ENCODE data around the gene ABCF1.

The ABCF1 gene

DNA sequence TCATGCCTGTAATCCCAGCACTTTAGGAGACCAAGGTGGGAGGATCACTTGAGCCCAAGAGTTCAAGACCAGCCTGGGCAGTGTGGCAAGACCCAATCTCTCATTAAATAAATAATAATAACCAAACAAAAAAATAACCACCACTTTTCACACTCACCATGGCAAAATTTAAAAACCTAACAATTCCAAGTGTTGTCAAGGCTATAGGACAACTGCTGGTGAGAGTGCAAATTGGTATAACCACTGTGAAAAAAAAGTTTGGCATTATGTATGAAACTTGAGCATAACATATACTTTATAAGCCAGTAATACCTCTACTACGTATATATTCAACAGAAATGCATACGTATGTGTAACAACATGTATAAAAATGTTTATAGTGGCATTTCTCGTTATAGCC is 10.3 kb upstream of the ABCF1 start:
- H3K27ac ChIP-seq (ENCODE audit: low read length) = no peak overlapping the region
- no peaks in the 10 kb centered on the region for H3K4me1 ChIP-seq (ENCODE audit: control insufficient read depth, insufficient read depth, low read length)
- H3K9me3 ChIP-seq (ENCODE audit: control insufficient read depth, insufficient read depth, low read length) = no peaks in the 10 kb centered on the region
- no peak overlapping the region for H3K4me3 ChIP-seq (ENCODE audit: low read length)
- peaks cover 13% of the 10 kb centered on the region; the same call in 1 of the 2 replicates for H3K36me3 ChIP-seq (ENCODE audit: control insufficient read depth, insufficient read depth, low read length)
- WGBS (ENCODE audit: insufficient coverage, insufficient read length) = no CpG with 5 or more reads among the region's 3 CpGs
- H3K27me3 ChIP-seq (ENCODE audit: control insufficient read depth, insufficient read depth, low read length) = no peaks in the 10 kb centered on the region
- DNase-seq (ENCODE audit: low read depth, low spot score) = no peak

DNA sequence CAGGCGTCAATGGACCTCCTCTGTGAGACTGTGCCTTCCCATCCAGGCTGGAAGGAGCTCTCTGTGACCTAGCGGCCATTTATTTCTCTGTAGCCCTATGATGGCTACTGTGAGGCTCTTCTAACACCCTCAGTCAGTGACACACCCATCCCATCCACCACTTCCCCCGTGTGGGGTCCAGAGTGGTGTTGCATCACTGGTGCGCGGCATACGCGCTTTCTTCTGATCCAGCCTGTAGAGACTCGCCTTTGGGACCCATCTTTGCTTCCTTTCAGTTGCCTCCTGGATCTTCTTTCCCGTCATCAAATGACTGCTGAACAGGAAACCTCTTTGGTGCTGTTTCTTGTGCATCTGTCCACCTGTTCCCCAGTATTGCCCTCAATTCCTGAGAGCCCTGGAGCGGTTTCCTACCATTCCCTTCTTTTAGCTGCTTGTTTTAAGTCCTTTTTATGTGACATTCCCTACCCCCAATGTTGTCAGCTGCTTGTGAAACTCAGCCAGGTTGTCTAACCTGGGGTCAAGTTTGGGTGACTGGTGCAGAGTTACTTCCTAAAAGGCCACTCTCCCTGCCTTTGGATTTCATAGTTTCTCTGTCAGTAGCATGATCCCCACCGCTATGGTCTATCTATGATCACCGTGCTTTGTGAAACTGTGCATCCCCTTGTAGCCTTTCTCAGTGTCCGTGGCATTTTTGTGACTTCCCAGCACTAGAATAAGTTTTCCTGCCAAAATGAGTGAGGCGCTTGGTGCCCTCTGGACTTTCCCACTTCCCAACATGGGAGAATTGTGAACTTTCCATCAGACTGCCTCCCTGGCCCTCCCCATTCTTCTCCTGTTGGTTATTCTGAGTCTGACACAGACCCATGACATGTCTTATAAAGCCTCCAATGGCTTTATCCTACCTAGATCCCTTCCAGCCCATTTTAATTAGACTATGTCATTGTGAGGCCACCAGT is 8.5 kb upstream of the ABCF1 start:
- Histone ChIP-seq H3K4me1 (ENCODE audit: control insufficient read depth, insufficient read depth, low read length) (no peaks in the 10 kb centered on the region), H3K27me3 (ENCODE audit: control insufficient read depth, insufficient read depth, low read length) (no peaks in the 10 kb centered on the region), H3K27ac (ENCODE audit: low read length) (no peak overlapping the region), H3K9me3 (ENCODE audit: control insufficient read depth, insufficient read depth, low read length) (no peaks in the 10 kb centered on the region), H3K4me3 (ENCODE audit: low read length) (no peak overlapping the region), H3K36me3 (ENCODE audit: control insufficient read depth, insufficient read depth, low read length) (peaks cover 13% of the 10 kb centered on the region; the same call in 1 of the 2 replicates)
- DNase-seq (ENCODE audit: low read depth, low spot score) = no peak
- WGBS (ENCODE audit: insufficient coverage, insufficient read length) = no CpG with 5 or more reads among the region's 14 CpGs

DNA sequence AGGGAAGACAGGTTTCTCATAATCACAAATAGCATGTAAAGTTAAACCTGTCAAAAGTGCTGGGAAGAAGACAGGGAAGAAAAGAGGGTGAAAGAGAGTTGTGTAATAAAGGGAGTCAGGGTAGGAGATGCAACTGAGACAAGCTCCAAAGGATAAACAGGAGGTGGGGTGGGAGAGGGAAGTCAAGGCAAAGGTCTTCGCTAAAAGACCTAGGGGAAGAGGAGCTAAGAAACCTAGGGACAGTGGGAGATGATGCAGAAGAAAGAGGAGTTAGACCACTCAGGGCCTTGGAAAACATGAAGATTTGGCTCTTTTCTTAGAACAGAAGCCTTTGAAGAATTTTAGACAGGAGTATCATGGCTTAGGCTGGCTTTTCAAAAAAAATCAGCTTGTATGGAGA is 7.1 kb upstream of the ABCF1 start:
- Histone ChIP-seq H3K27ac (ENCODE audit: low read length) (no peak overlapping the region), H3K27me3 (ENCODE audit: control insufficient read depth, insufficient read depth, low read length) (no peaks in the 10 kb centered on the region), H3K4me3 (ENCODE audit: low read length) (no peak overlapping the region), H3K9me3 (ENCODE audit: control insufficient read depth, insufficient read depth, low read length) (no peaks in the 10 kb centered on the region), H3K4me1 (ENCODE audit: control insufficient read depth, insufficient read depth, low read length) (no peaks in the 10 kb centered on the region), H3K36me3 (ENCODE audit: control insufficient read depth, insufficient read depth, low read length) (peaks cover 13% of the 10 kb centered on the region; the same call in 1 of the 2 replicates)
- no peak for DNase-seq (ENCODE audit: low read depth, low spot score)
- no CpG with 5 or more reads among the region's 1 CpG for WGBS (ENCODE audit: insufficient coverage, insufficient read length)

DNA sequence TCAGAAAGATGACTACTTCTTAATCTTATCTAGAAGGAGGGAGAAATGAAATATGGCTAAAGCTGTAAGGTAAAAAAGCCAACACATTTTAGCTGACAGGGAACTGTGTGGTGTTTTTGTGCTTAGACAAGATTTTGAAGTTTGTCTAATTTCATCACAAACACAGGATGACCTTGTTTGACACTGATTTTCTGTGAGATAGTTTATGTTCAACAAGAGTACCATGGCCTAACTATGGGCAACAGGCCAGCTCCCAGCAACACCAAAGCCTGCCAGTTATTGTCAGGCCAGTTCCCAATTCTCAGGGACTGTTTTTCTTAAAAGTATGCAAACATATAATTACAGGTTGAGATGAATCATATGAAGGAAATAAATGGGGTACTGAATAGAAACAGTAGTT is 5.5 kb upstream of the ABCF1 start:
- no peak overlapping the region for H3K27ac ChIP-seq (ENCODE audit: low read length)
- no peak overlapping the region for H3K4me3 ChIP-seq (ENCODE audit: low read length)
- H3K36me3 ChIP-seq (ENCODE audit: control insufficient read depth, insufficient read depth, low read length) = peaks cover 13% of the 10 kb centered on the region; the same call in 1 of the 2 replicates
- H3K4me1 ChIP-seq (ENCODE audit: control insufficient read depth, insufficient read depth, low read length) = no peaks in the 10 kb centered on the region; the same call in 1 of the 2 replicates
- no peaks in the 10 kb centered on the region for H3K9me3 ChIP-seq (ENCODE audit: control insufficient read depth, insufficient read depth, low read length)
- no peak for DNase-seq (ENCODE audit: low read depth, low spot score)
- no peaks in the 10 kb centered on the region for H3K27me3 ChIP-seq (ENCODE audit: control insufficient read depth, insufficient read depth, low read length)

DNA sequence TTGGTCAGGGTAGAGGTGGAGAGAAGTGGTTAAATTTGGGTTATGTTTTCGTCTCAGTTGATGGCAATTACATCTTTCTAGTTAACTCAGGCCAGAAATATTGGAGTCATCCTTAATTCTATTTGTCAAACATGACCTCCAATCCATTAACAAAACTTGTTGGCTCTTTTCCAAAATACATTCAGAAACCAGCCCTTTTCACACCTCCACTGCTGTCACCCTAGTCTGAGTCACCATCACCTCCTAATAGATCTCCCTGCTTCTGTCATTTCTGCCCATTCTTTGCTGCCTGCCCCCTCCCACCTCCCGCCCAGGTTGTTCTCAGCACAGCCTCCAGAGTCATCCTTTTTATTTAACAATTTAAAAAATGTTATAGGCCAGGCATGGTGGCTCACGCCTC is 3.0 kb upstream of the ABCF1 start:
- H3K27ac ChIP-seq (ENCODE audit: low read length) = no peak overlapping the region
- no peaks in the 10 kb centered on the region; the same call in 1 of the 2 replicates for H3K4me1 ChIP-seq (ENCODE audit: control insufficient read depth, insufficient read depth, low read length)
- DNase-seq (ENCODE audit: low read depth, low spot score) = no peak
- H3K4me3 ChIP-seq (ENCODE audit: low read length) = no peak overlapping the region
- no peaks in the 10 kb centered on the region for H3K9me3 ChIP-seq (ENCODE audit: control insufficient read depth, insufficient read depth, low read length)
- H3K27me3 ChIP-seq (ENCODE audit: control insufficient read depth, insufficient read depth, low read length) = no peaks in the 10 kb centered on the region
- H3K36me3 ChIP-seq (ENCODE audit: control insufficient read depth, insufficient read depth, low read length) = no peaks in the 10 kb centered on the region; the same call in 1 of the 2 replicates
- WGBS (ENCODE audit: insufficient coverage, insufficient read length) = no CpG with 5 or more reads among the region's 3 CpGs

DNA sequence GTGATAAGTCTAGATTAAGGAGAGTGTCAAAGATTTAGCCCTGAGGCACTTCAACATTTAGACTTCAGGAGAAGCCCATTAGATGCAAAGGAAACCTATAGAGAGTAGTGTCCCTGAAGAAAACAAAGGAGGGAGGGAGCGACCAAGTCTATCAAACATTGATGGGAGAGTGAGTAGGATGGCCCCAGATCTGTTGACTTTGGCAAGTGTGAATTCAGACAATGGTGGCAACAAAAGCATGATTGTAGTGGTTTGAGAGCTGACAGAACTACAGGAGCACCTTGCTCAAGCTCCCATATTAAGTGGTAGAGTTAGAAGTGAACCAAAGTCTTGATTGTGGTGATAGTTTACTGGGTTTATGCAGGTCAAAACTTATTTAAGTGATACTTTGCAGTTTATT is 979 bp upstream of the ABCF1 start:
- no peaks in the 10 kb centered on the region for H3K9me3 ChIP-seq (ENCODE audit: control insufficient read depth, insufficient read depth, low read length)
- DNase-seq (ENCODE audit: low read depth, low spot score) = no peak
- no peaks in the 10 kb centered on the region; the same call in 1 of the 2 replicates for H3K4me1 ChIP-seq (ENCODE audit: control insufficient read depth, insufficient read depth, low read length)
- WGBS (ENCODE audit: insufficient coverage, insufficient read length) = no CpG with 5 or more reads among the region's 1 CpG
- H3K36me3 ChIP-seq (ENCODE audit: control insufficient read depth, insufficient read depth, low read length) = no peaks in the 10 kb centered on the region; the same call in 1 of the 2 replicates
- H3K4me3 ChIP-seq (ENCODE audit: low read length) = no peak overlapping the region
- no peak overlapping the region for H3K27ac ChIP-seq (ENCODE audit: low read length)
- no peaks in the 10 kb centered on the region for H3K27me3 ChIP-seq (ENCODE audit: control insufficient read depth, insufficient read depth, low read length)

DNA sequence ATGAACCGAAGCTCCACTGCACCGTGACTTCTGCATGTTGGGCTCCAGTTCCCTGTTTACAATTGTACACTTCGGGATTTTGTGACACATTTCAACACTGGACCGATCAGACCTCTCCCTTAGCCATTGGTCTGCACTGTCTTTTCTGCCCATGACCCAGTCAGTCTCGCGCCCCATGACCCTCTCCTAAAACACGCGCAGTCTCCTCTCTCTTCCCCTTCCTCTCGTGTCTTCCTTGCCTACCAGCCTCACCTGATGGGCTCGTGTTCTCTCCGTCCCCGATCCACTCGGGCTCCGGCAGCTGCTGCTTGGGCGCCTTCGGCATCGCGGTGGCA is 535 bp upstream of the ABCF1 start:
- Histone ChIP-seq H3K4me1 (ENCODE audit: control insufficient read depth, insufficient read depth, low read length) (no peaks in the 10 kb centered on the region; the same call in 1 of the 2 replicates), H3K36me3 (ENCODE audit: control insufficient read depth, insufficient read depth, low read length) (no peaks in the 10 kb centered on the region; the same call in 1 of the 2 replicates), H3K27me3 (ENCODE audit: control insufficient read depth, insufficient read depth, low read length) (no peaks in the 10 kb centered on the region), H3K27ac (ENCODE audit: low read length) (no peak overlapping the region), H3K9me3 (ENCODE audit: control insufficient read depth, insufficient read depth, low read length) (no peaks in the 10 kb centered on the region), H3K4me3 (ENCODE audit: low read length) (peak overlapping the region; percentile 94; the same call in 1 of the 2 replicates)
- DNase-seq (ENCODE audit: low read depth, low spot score) = no peak
- WGBS (ENCODE audit: insufficient coverage, insufficient read length) = no CpG with 5 or more reads among the region's 18 CpGs

DNA sequence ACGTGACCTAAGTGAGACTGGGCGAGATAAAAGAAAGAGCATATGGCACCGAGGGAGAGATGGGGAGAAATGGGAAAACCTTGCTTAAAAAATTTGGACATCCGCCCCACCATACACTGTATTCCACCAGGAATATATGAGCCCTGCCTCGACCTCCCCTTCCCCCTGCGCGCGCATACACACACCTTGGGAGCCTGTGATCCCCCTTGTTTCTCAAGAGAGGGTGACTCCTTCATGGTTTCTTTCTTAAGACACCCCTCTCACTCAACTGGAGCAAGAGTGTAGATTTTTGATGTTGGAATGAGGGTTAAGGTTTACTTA is 480 bp downstream of the ABCF1 start:
- no CpG with 5 or more reads among the region's 8 CpGs for WGBS (ENCODE audit: insufficient coverage, insufficient read length)
- DNase-seq (ENCODE audit: low read depth, low spot score) = no peak
- H3K36me3 ChIP-seq (ENCODE audit: control insufficient read depth, insufficient read depth, low read length) = no peaks in the 10 kb centered on the region; the same call in 1 of the 2 replicates
- no peak overlapping the region for H3K27ac ChIP-seq (ENCODE audit: low read length)
- H3K4me1 ChIP-seq (ENCODE audit: control insufficient read depth, insufficient read depth, low read length) = no peaks in the 10 kb centered on the region; the same call in 1 of the 2 replicates
- H3K9me3 ChIP-seq (ENCODE audit: control insufficient read depth, insufficient read depth, low read length) = no peaks in the 10 kb centered on the region
- no peaks in the 10 kb centered on the region for H3K27me3 ChIP-seq (ENCODE audit: control insufficient read depth, insufficient read depth, low read length)
- H3K4me3 ChIP-seq (ENCODE audit: low read length) = peak overlapping the region; percentile 94

DNA sequence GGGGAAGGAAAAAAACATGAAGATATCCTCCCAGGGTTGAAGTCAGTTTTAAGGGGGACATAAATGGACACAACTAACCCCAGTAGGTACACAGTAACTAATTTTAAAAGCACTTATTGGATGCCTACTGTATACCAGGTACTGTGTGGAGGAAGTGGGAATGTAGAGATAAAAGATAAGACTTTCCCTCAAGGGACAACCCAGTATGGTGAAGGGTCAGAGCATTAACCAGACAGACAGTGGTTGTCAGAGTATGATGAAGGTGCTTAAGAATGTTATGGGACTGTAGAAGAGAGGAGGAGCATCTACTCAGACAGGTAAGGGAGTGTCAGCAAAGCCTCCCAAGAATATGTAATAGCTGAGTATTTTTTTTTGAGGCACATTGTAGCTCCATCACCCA is 906 bp downstream of the ABCF1 start:
- H3K36me3 ChIP-seq (ENCODE audit: control insufficient read depth, insufficient read depth, low read length) = no peaks in the 10 kb centered on the region; the same call in 1 of the 2 replicates
- no peak for DNase-seq (ENCODE audit: low read depth, low spot score)
- H3K27me3 ChIP-seq (ENCODE audit: control insufficient read depth, insufficient read depth, low read length) = no peaks in the 10 kb centered on the region
- peak overlapping the region; percentile 94; the same call in 1 of the 2 replicates for H3K4me3 ChIP-seq (ENCODE audit: low read length)
- no peaks in the 10 kb centered on the region for H3K9me3 ChIP-seq (ENCODE audit: control insufficient read depth, insufficient read depth, low read length)
- no peaks in the 10 kb centered on the region; the same call in 1 of the 2 replicates for H3K4me1 ChIP-seq (ENCODE audit: control insufficient read depth, insufficient read depth, low read length)
- H3K27ac ChIP-seq (ENCODE audit: low read length) = no peak overlapping the region

DNA sequence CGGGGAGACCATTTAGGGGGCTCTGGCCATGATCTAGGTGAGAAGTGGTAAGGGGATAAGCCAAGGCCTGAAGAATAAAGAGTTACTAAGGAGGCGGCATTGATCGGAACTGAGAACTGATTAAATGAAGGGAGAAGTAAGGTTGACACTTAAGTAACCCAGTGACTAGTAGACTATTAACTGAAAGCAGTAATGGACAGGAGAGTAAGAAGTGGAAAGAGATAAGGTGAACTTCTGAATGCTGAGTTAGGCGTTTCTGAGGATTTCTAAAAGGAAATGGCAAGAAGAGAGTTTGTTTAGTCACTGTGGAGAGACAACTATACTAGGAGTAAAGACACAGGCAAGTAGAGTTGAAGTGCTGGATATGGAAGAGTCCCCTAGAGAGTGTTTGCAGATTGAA is 1.9 kb downstream of the ABCF1 start:
- Histone ChIP-seq H3K27ac (ENCODE audit: low read length) (no peak overlapping the region), H3K36me3 (ENCODE audit: control insufficient read depth, insufficient read depth, low read length) (peaks cover 8% of the 10 kb centered on the region; the same call in 1 of the 2 replicates), H3K4me3 (ENCODE audit: low read length) (no peak overlapping the region), H3K27me3 (ENCODE audit: control insufficient read depth, insufficient read depth, low read length) (no peaks in the 10 kb centered on the region), H3K4me1 (ENCODE audit: control insufficient read depth, insufficient read depth, low read length) (no peaks in the 10 kb centered on the region; the same call in 1 of the 2 replicates), H3K9me3 (ENCODE audit: control insufficient read depth, insufficient read depth, low read length) (no peaks in the 10 kb centered on the region)
- no CpG with 5 or more reads among the region's 4 CpGs for WGBS (ENCODE audit: insufficient coverage, insufficient read length)
- no peak for DNase-seq (ENCODE audit: low read depth, low spot score)

DNA sequence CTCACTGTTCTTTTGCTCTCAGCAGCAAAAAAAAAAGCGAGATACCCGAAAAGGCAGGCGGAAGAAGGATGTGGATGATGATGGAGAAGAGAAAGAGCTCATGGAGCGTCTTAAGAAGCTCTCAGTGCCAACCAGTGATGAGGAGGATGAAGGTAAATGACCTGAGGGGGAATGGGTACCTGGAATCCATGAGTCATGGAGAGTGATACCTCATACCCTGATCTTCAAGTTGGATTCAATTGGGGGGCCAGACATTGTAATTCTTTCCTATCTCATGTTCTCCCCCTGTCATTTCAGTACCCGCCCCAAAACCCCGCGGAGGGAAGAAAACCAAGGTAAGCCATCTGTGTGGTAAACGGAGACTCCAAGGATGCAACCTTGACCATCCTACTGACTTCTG is 6.8 kb downstream of the ABCF1 start:
- Histone ChIP-seq H3K36me3 (ENCODE audit: control insufficient read depth, insufficient read depth, low read length) (peaks cover 29% of the 10 kb centered on the region), H3K4me1 (ENCODE audit: control insufficient read depth, insufficient read depth, low read length) (no peaks in the 10 kb centered on the region), H3K4me3 (ENCODE audit: low read length) (no peak overlapping the region), H3K27me3 (ENCODE audit: control insufficient read depth, insufficient read depth, low read length) (no peaks in the 10 kb centered on the region), H3K9me3 (ENCODE audit: control insufficient read depth, insufficient read depth, low read length) (no peaks in the 10 kb centered on the region), H3K27ac (ENCODE audit: low read length) (no peak overlapping the region)
- no CpG with 5 or more reads among the region's 8 CpGs for WGBS (ENCODE audit: insufficient coverage, insufficient read length)
- no peak for DNase-seq (ENCODE audit: low read depth, low spot score)
